ENCODE measurements around the gene NAXE.

Gene NAXE

DNA sequence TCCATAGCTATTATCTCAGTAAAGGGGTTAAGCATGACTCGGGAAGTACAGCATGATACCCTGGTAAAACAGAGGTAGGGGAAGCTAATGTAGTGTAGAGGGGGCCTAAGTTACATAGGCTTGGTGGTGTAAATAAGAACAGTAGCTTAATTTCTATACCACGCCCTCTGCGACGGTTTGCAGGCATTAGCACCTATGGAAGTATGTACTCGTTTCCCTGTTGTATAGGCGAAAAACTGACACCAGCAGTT, 470 bp upstream of the NAXE start:
- Histone ChIP-seq H3K4me3 (ENCODE audit: low read depth, low read length) (peak overlapping the region; percentile 65), H3K27me3 (ENCODE audit: insufficient read depth, low read depth, severe bottlenecking) (no peaks in the 10 kb centered on the region), H3K27ac (peak overlapping the region; percentile 79), H3K9me3 (ENCODE audit: severe bottlenecking) (no peaks in the 10 kb centered on the region), H3K36me3 (peaks cover 38% of the 10 kb centered on the region)
- TF ChIP-seq, protein P1, sequence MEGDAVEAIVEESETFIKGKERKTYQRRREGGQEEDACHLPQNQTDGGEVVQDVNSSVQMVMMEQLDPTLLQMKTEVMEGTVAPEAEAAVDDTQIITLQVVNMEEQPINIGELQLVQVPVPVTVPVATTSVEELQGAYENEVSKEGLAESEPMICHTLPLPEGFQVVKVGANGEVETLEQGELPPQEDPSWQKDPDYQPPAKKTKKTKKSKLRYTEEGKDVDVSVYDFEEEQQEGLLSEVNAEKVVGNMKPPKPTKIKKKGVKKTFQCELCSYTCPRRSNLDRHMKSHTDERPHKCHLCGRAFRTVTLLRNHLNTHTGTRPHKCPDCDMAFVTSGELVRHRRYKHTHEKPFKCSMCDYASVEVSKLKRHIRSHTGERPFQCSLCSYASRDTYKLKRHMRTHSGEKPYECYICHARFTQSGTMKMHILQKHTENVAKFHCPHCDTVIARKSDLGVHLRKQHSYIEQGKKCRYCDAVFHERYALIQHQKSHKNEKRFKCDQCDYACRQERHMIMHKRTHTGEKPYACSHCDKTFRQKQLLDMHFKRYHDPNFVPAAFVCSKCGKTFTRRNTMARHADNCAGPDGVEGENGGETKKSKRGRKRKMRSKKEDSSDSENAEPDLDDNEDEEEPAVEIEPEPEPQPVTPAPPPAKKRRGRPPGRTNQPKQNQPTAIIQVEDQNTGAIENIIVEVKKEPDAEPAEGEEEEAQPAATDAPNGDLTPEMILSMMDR (IDR thresholded peaks at IDR 0.05; ENCODE audit: low read depth, low read length) = no peak
- no peak for DNase-seq

DNA sequence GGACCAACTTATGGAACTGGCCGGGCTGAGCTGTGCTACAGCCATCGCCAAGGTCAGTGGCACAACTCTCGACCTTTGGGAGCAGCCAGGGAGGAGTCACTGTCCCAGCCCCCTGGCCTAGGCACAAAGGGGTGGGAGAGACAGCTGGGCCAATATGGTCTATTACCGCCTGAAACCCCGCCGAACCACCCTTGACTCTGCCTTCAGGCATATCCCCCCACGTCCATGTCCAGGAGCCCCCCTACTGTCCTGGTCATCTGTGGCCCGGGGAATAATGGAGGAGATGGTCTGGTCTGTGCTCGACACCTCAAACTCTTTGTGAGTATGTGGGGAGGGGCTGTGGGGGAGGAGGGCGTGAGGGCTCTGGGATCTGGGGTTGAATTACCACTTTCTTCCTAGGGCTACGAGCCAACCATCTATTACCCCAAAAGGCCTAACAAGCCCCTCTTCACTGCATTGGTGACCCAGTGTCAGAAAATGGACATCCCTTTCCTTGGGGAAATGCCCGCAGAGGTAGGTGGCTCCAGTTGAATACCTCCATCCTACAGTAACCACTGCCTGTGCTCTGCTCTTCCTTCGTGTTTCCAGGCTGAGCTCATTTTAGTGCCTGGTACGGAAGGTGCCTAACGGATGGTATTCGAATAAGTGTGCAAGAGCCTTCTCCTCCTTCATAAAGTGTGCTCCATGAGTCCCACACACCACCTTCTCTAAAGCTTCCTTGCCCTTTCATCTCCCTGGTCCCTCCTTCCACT, 758 bp downstream of the NAXE start:
- no peaks in the 10 kb centered on the region for H3K27me3 ChIP-seq (ENCODE audit: insufficient read depth, low read depth, severe bottlenecking)
- peak overlapping the region; percentile 79 for H3K27ac ChIP-seq
- DNase-seq = no peak

GRCh38 chr1:156592910-156593660, 1.5 kb downstream of the NAXE start:
- no peaks in the 10 kb centered on the region for H3K27me3 ChIP-seq (ENCODE audit: insufficient read depth, low read depth, severe bottlenecking)
- H3K27ac ChIP-seq = no peak overlapping the region
- no peaks in the 10 kb centered on the region for H3K9me3 ChIP-seq (ENCODE audit: severe bottlenecking)
- DNase-seq = no peak
- peaks cover 57% of the 10 kb centered on the region for H3K36me3 ChIP-seq
- H3K4me3 ChIP-seq (ENCODE audit: low read depth, low read length) = no peak overlapping the region
- TF ChIP-seq, protein P1 (IDR thresholded peaks at IDR 0.05; ENCODE audit: low read depth, low read length) = no peak

More for the DNA sequence above, 758 bp downstream of the NAXE start:
- TF ChIP-seq, protein P1 (IDR thresholded peaks at IDR 0.05; ENCODE audit: low read depth, low read length) = no peak
- no peaks in the 10 kb centered on the region for H3K9me3 ChIP-seq (ENCODE audit: severe bottlenecking)
- peak overlapping the region; percentile 65 for H3K4me3 ChIP-seq (ENCODE audit: low read depth, low read length)
- H3K36me3 ChIP-seq = peaks cover 50% of the 10 kb centered on the region

- TF ChIP-seq, protein P1 (IDR thresholded peaks at IDR 0.05; ENCODE audit: low read depth, low read length) = no peak
- H3K27me3 ChIP-seq (ENCODE audit: insufficient read depth, low read depth, severe bottlenecking) = no peaks in the 10 kb centered on the region
- no peaks in the 10 kb centered on the region for H3K9me3 ChIP-seq (ENCODE audit: severe bottlenecking)
- no peak for DNase-seq
- peaks cover 63% of the 10 kb centered on the region for H3K36me3 ChIP-seq
- H3K27ac ChIP-seq = no peak overlapping the region
- no peak overlapping the region for H3K4me3 ChIP-seq (ENCODE audit: low read depth, low read length)
These were observed 2.0 kb downstream of the NAXE start for GRCh38 chr1:156593661-156593989.

- Histone ChIP-seq H3K36me3 (peaks cover 66% of the 10 kb centered on the region), H3K27me3 (ENCODE audit: insufficient read depth, low read depth, severe bottlenecking) (no peaks in the 10 kb centered on the region), H3K27ac (no peak overlapping the region), H3K4me3 (ENCODE audit: low read depth, low read length) (no peak overlapping the region), H3K9me3 (ENCODE audit: severe bottlenecking) (no peaks in the 10 kb centered on the region)
- no peak for DNase-seq
- TF ChIP-seq, protein P1 (IDR thresholded peaks at IDR 0.05; ENCODE audit: low read depth, low read length) = no peak
These were observed 2.6 kb downstream of the NAXE start for GRCh38 chr1:156594190-156594589.
